BLaER1 (cell line): ENCODE data around the gene C5.

Experiments
- H3K27ac ChIP-seq: shearing (Covaris generic); formaldehyde crosslinking; 2 replicates; pipeline ENCODE4 v1.8.1; 2022
- H3K27me3 ChIP-seq: shearing (Covaris generic); formaldehyde crosslinking; 2 replicates; pipeline ENCODE4 v1.8.1; 2022
- H3K36me3 ChIP-seq: shearing (Covaris generic); formaldehyde crosslinking; 2 replicates; pipeline ENCODE4 v1.8.1; 2022
- H3K4me1 ChIP-seq: shearing (Covaris generic); formaldehyde crosslinking; 2 replicates; pipeline ENCODE4 v1.8.1; 2022
- H3K4me2 ChIP-seq: shearing (Covaris generic); formaldehyde crosslinking; 2 replicates; pipeline ENCODE4 v1.8.1; 2022
- H3K4me3 ChIP-seq: shearing (Covaris generic); formaldehyde crosslinking; 2 replicates; pipeline ENCODE4 v1.8.1; 2022
- H3K9ac ChIP-seq: shearing (Covaris generic); formaldehyde crosslinking; 2 replicates; pipeline ENCODE4 v1.8.1; 2022
- H3K9me3 ChIP-seq: shearing (Covaris generic); formaldehyde crosslinking; 2 replicates; pipeline ENCODE4 v1.8.1; 2022
- H4K20me1 ChIP-seq: shearing (Covaris generic); formaldehyde crosslinking; 2 replicates; pipeline ENCODE4 v1.8.1; 2022
- Cebpa-rat ChIP-seq: shearing (Covaris generic); IDR thresholded peaks from 2 replicates; pipeline ENCODE4 v1.8.1; 2022

Gene C5

DNA sequence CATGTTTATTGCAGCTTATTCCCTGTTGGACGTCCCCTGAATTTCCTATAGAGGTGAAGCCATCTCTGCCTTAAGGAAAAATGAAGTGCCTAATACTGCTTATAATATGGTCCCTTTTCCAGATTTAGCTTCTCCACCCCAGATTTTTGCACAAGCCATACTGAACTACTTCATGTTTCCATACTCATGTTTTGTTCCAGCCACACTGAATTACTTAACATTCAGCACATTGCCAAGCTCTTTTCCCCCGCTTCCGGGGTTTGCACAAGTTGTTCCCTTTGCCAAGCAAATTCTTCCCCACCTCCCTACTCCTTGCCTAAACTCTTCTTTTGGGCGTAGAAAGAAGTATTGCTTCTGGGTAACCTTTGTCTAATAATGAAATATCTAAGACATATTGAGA lies 23.0 kb upstream of the C5 start:
- Histone ChIP-seq H3K27ac (no peak overlapping the region), H3K4me3 (no peak overlapping the region), H3K9me3 (peaks cover 7% of the 10 kb centered on the region; the same call in 1 of the 2 replicates), H3K4me2 (peak overlapping the region; percentile 91), H3K27me3 (no peaks in the 10 kb centered on the region), H3K4me1 (peaks cover 46% of the 10 kb centered on the region), H3K9ac (no peak overlapping the region), H4K20me1 (peaks cover 5% of the 10 kb centered on the region; the same call in 1 of the 2 replicates), H3K36me3 (no peaks in the 10 kb centered on the region)
- no peak for TF ChIP-seq Cebpa-rat

DNA sequence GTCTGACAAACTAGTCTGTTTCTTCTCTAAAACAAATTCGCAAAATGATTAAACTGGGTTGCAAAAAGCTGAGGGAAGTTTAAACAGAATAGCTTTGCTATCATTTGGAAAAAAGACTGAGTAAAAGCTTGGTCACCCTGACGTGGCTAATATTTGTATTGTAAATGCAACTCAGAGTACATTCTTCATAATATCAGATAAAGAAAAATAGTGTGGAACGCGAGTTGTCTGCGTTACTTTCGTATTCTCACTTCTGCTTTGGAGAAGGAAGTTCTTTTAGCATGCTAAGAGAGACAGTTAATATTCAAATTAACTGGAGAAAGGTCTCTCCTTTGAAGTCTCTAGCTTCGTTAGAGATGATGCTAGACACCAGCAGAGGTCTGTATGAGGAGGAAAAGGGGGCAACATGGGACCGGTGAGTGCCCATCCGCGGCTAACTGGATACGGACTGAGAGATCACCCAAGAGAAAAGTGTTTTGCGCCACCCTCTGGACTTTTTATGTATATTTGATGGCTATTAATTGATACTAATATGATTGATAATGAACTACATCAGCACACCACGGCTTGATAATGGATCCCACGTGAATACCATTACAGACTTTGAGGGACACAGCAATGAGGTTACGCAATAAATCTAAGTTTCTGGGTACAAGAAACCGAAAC lies 21.8 kb upstream of the C5 start:
- H3K9me3 ChIP-seq: peaks cover 18% of the 10 kb centered on the region; the same call in 1 of the 2 replicates
- H3K36me3 ChIP-seq: peaks cover 5% of the 10 kb centered on the region; the same call in 1 of the 2 replicates
- H3K27ac ChIP-seq: peak overlapping the region; percentile 71
- H3K27me3 ChIP-seq: no peaks in the 10 kb centered on the region
- H3K4me1 ChIP-seq: peaks cover 46% of the 10 kb centered on the region
- no peaks in the 10 kb centered on the region for H4K20me1 ChIP-seq
- TF ChIP-seq Cebpa-rat: peak; percentile 87
- H3K4me3 ChIP-seq: peak overlapping the region; percentile 54
- peak overlapping the region; percentile 91 for H3K4me2 ChIP-seq
- H3K9ac ChIP-seq: peak overlapping the region; percentile 55

DNA sequence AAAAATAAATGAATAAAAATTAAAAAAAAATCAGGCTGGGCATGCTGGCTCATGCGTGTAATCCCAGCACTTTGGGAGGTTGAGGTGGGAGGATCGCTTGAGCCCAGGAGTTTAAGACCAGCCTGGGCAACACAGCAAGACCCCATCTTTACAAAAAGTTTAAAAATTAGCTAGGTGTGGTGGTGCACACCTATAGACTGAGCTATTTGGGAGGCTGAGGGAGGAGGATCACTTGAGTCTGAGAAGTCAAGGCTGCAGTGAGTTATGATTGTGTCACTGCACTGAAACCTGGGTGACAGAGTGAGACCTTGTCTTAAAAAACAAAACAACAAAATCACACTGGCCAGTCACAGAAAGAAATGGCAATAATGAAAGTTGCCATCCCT lies 21.3 kb upstream of the C5 start:
- peak overlapping the region; percentile 91 for H3K4me2 ChIP-seq
- H3K9ac ChIP-seq: peak overlapping the region; percentile 55
- H3K4me3 ChIP-seq: peak overlapping the region; percentile 54
- no peaks in the 10 kb centered on the region for H3K27me3 ChIP-seq
- peaks cover 7% of the 10 kb centered on the region; the same call in 1 of the 2 replicates for H3K36me3 ChIP-seq
- peaks cover 22% of the 10 kb centered on the region; the same call in 1 of the 2 replicates for H3K9me3 ChIP-seq
- no peaks in the 10 kb centered on the region for H4K20me1 ChIP-seq
- TF ChIP-seq Cebpa-rat: no peak
- H3K27ac ChIP-seq: peak overlapping the region; percentile 71
- H3K4me1 ChIP-seq: peaks cover 43% of the 10 kb centered on the region

DNA sequence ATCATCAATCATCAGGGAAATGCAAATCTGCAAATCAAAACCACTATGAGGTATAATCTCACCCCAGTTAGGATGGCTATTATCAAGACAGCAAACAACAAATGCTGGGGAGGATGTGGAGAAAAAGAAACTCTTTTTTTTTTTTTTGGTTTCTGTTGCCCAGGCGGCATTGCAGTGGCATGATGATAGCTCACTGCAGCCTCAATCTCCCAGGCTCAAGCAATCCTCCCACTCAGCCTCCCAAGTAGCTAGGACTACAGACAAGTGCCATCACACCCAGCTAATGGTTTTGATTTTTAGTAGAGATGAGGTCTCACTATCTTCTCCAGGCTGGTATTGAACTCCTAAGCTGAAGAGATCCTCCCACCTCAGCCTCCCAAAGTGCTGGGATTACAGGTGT lies 19.3 kb upstream of the C5 start:
- H3K9ac ChIP-seq: no peak overlapping the region
- H3K4me3 ChIP-seq: no peak overlapping the region
- TF ChIP-seq Cebpa-rat: no peak
- H3K27ac ChIP-seq: no peak overlapping the region
- H3K27me3 ChIP-seq: no peaks in the 10 kb centered on the region
- peaks cover 7% of the 10 kb centered on the region; the same call in 1 of the 2 replicates for H3K36me3 ChIP-seq
- peaks cover 22% of the 10 kb centered on the region; the same call in 1 of the 2 replicates for H3K9me3 ChIP-seq
- no peak overlapping the region for H3K4me2 ChIP-seq
- H4K20me1 ChIP-seq: no peaks in the 10 kb centered on the region
- H3K4me1 ChIP-seq: peaks cover 44% of the 10 kb centered on the region

DNA sequence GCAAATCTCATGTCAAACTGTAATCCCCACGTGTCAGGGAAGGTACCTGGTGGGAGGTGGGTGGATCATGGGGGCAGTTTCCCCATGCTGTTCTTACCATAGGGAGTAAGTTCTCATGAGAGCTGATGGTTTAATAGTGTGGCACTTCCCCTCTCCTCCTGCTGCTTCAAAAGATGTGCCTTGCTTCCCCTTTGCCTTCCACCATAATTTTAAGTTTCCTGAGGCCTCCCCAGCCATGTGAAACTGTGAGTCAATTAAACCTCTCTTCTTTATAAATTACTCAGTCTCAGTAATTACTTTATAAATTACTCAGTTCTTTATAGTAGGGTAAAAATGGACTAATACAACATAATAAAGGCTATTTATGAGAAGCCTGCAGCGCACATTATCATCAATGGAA lies 17.6 kb upstream of the C5 start:
- TF ChIP-seq Cebpa-rat: no peak
- Histone ChIP-seq H3K36me3 (peaks cover 7% of the 10 kb centered on the region; the same call in 1 of the 2 replicates), H3K4me3 (no peak overlapping the region), H3K4me1 (peaks cover 27% of the 10 kb centered on the region), H3K4me2 (no peak overlapping the region), H3K27me3 (no peaks in the 10 kb centered on the region), H3K9me3 (peaks cover 22% of the 10 kb centered on the region; the same call in 1 of the 2 replicates), H4K20me1 (no peaks in the 10 kb centered on the region), H3K27ac (no peak overlapping the region), H3K9ac (no peak overlapping the region)

DNA sequence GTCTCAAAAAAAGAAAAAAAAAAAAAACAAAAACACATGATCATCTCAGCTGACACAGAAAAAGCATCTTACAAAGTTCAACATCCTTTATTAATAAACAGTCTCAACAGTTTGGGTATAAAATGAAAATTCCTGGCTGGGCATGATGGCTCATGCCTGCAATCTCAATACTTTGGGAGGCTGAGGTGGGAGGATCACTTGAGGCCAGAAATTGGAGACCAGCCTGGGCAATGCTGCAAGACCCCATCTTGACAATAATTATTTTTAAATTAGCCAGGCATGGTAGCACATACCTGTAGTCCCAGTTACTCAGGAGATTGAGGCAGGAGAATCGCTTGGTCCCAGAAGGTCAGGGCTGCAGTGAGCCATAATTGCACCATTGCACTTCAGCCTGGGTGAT lies 16.8 kb upstream of the C5 start:
- Histone ChIP-seq H4K20me1 (no peaks in the 10 kb centered on the region), H3K4me2 (no peak overlapping the region), H3K36me3 (peaks cover 7% of the 10 kb centered on the region; the same call in 1 of the 2 replicates), H3K4me3 (no peak overlapping the region), H3K4me1 (peaks cover 20% of the 10 kb centered on the region), H3K27me3 (no peaks in the 10 kb centered on the region), H3K9me3 (peaks cover 22% of the 10 kb centered on the region; the same call in 1 of the 2 replicates), H3K9ac (no peak overlapping the region), H3K27ac (no peak overlapping the region)
- no peak for TF ChIP-seq Cebpa-rat

DNA sequence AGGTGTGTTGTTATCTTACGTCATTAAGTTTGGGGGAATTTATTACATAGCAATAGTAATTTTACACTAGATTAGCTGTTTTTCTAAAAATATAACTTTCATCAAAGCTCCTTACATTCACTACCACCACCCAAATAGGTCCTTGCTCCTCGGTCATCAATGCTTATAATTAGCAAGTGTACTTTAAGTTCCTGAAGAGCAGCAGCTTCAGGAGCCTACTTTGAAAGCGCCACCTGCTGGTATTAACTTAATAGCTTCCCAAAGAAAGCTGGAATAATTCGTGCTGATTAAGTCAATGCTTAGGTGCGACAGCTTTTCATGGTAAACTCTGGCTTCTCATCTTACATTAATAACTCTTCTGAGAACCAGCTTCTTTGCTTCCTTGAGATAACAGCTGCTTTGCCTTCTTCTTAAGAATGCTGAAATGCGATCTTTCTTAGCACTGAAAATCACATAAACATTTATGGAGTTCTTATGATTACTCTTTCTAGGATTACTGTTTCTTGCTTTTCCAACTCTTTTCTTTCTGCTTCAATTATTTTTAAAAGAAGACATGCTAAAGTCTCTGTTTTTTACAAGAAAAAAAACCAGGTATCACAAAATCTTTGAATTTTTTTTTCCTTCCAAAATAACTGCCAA lies 10.0 kb upstream of the C5 start:
- Histone ChIP-seq H3K36me3 (peaks cover 6% of the 10 kb centered on the region; the same call in 1 of the 2 replicates), H4K20me1 (no peaks in the 10 kb centered on the region), H3K9me3 (peaks cover 13% of the 10 kb centered on the region), H3K9ac (no peak overlapping the region), H3K27ac (no peak overlapping the region), H3K4me1 (peaks cover 5% of the 10 kb centered on the region), H3K27me3 (no peaks in the 10 kb centered on the region), H3K4me3 (no peak overlapping the region), H3K4me2 (no peak overlapping the region)
- no peak for TF ChIP-seq Cebpa-rat

DNA sequence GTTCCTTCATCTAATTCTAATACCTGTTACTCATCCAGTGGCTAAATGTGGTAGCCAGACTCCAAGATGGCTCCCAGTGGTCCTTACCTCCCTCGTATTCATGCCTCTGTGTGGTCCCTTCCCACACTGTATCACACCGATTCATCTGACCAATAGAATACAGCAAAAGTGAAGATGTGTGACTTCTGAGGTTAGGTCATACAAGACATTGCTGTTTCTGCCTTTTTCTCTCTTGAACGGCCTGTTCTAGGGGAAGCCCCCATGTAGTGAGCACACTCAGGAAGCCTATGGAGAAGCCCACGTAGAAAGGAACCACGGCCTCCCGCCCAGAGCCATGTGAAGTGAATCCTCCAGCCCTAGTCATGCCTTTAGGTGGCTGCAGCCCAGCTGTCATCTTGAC lies 9.4 kb upstream of the C5 start:
- TF ChIP-seq Cebpa-rat: no peak
- Histone ChIP-seq H3K27ac (no peak overlapping the region), H3K9ac (no peak overlapping the region), H3K36me3 (peaks cover 6% of the 10 kb centered on the region; the same call in 1 of the 2 replicates), H3K4me1 (no peaks in the 10 kb centered on the region), H3K4me2 (no peak overlapping the region), H3K27me3 (no peaks in the 10 kb centered on the region), H3K4me3 (no peak overlapping the region), H4K20me1 (no peaks in the 10 kb centered on the region), H3K9me3 (peaks cover 13% of the 10 kb centered on the region)

DNA sequence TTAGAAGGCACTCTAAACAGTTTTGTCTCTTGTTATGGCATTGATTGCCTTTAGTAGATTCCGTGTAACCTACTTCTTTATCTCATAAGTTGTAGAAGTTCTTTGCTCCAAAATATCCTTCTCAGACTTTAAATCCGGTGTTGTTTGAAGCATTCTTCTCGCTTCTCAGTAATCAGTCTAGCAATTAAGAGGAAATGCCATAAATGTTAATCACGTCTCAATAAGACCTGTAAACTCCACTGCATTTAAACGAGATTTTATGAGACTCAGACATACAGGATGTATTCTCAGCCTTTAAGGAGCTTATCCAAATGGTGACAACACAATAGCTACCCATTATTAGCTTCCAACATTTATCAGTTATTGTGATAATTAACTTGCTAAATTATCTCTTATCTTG lies 7.7 kb upstream of the C5 start:
- Histone ChIP-seq H3K4me3 (no peak overlapping the region), H3K9ac (no peak overlapping the region), H3K27me3 (no peaks in the 10 kb centered on the region), H4K20me1 (no peaks in the 10 kb centered on the region), H3K4me1 (no peaks in the 10 kb centered on the region), H3K27ac (no peak overlapping the region), H3K4me2 (no peak overlapping the region), H3K36me3 (peaks cover 6% of the 10 kb centered on the region; the same call in 1 of the 2 replicates), H3K9me3 (peaks cover 13% of the 10 kb centered on the region)
- no peak for TF ChIP-seq Cebpa-rat

DNA sequence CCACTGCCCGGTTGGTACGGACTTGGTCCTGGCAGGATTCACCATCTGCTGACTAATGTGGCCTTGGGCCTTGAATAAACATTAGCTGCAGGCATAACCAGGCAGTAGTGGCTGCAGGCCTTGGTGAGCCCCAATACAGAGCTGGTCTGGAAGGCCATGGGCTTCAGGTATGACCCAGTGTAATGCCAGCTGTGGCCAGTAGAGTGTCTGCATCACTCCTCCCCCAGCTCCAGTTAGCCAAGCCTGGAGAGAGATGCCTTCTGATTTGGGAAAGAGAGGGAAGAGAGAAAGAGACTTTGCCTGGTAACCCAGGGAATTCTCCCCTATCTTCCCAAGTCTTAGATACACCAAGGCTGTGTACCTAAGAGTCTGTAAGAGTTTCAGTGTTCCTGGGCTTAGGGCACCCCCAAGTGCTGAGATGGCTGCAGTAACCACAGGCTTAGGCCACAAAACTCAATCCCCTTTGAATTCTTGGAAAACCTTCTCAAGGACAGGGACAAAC lies 5.6 kb upstream of the C5 start:
- H3K9ac ChIP-seq: no peak overlapping the region
- no peak overlapping the region for H3K4me3 ChIP-seq
- H3K9me3 ChIP-seq: peaks cover 13% of the 10 kb centered on the region
- H4K20me1 ChIP-seq: no peaks in the 10 kb centered on the region
- H3K27ac ChIP-seq: no peak overlapping the region
- H3K4me1 ChIP-seq: no peaks in the 10 kb centered on the region
- no peak for TF ChIP-seq Cebpa-rat
- no peak overlapping the region for H3K4me2 ChIP-seq
- no peaks in the 10 kb centered on the region for H3K27me3 ChIP-seq
- H3K36me3 ChIP-seq: peaks cover 6% of the 10 kb centered on the region; the same call in 1 of the 2 replicates
